SK-N-SH (cell line): ENCODE measurements around the gene ZNF750. TPM values are rescaled to one million over a fixed set of nuclear protein-coding genes. Genes with fewer than 3 reads are reported as not detected.

ENCODE experiments used
- CTCF ChIA-PET: fragments of 300-600, 350-600 bp; formaldehyde crosslinking; extraction: SDS; loops from one replicate; lab custom pipeline; 2021; lab: Yijun Ruan, JAX
- POLR2A ChIA-PET: fragments of 350-600 bp; sonication (Branson Sonifier 250); formaldehyde crosslinking; extraction: SDS; loops from one replicate; lab custom pipeline; 2020; ENCODE audit warnings: antibody characterized with exemption, inconsistent platforms; lab: Yijun Ruan, JAX
- DNase-seq: peaks from one replicate; pipeline ENCODE4 v3.0.0; 2012
- H2AFZ ChIP-seq: fragments of 200-600 bp; sonication (generic); 2 replicates; pipeline ENCODE4 v1.8.1; 2016; ENCODE audit warnings: antibody characterized with exemption, mild to moderate bottlenecking, low read depth
- H3F3A ChIP-seq: fragments of 200-600 bp; sonication (generic); replicated peaks from 2 replicates; pipeline ENCODE3; 2016; ENCODE audit warnings: antibody characterized with exemption, mild to moderate bottlenecking; ENCODE audit not compliant: insufficient read depth
- H3K27ac ChIP-seq, 2 experiments: fragments of 200-500 bp in 1 of 2; fragments of 200-600 bp in 1 of 2; sonication (Bioruptor generic) in 1 of 2; sonication (generic), shearing (Covaris generic) in 1 of 2; 2 replicates each; pipeline versions ENCODE4 v1.5.1 to v1.6.1; 2014 to 2016; ENCODE audit warnings: low read depth in 2 of 2, inconsistent platforms in 1 of 2, low read length in 1 of 2, mild to moderate bottlenecking in 1 of 2, mixed read lengths in 1 of 2
- H3K27me3 ChIP-seq: fragments of 200-600 bp; sonication (generic), shearing (Covaris generic); 2 replicates; pipeline ENCODE4 v1.6.1; 2016; ENCODE audit warnings: mixed run types; ENCODE audit not compliant: insufficient read depth
- H3K36me3 ChIP-seq, 2 experiments: fragments of 200-500 bp in 1 of 2; fragments of 200-600 bp in 1 of 2; sonication (Bioruptor generic) in 1 of 2; sonication (generic) in 1 of 2; replicated peaks in 1 of 2; 2 replicates each; pipeline versions ENCODE3 to v1.5.1; 2014 to 2016; ENCODE audit warnings: low read length in 1 of 2, mild to moderate bottlenecking in 1 of 2; ENCODE audit not compliant: insufficient read depth in 2 of 2, control insufficient read depth in 1 of 2
- H3K4me1 ChIP-seq, 2 experiments: fragments of 200-500 bp in 1 of 2; fragments of 200-600 bp in 1 of 2; sonication (Bioruptor generic) in 1 of 2; sonication (generic), shearing (Covaris generic) in 1 of 2; 2 replicates each; pipeline versions ENCODE4 v1.5.1 to v1.6.1; 2014 to 2016; ENCODE audit warnings: low read depth in 1 of 2, low read length in 1 of 2, mixed run types in 1 of 2; ENCODE audit not compliant: insufficient read depth in 2 of 2, control insufficient read depth in 1 of 2
- H3K4me2 ChIP-seq: fragments of 200-600 bp; sonication (generic), shearing (Covaris generic); 2 replicates; pipeline ENCODE4 v1.6.1; 2017; ENCODE audit warnings: mixed run types
- H3K4me3 ChIP-seq, 2 experiments: fragments of 200-500 bp in 1 of 2; fragments of 200-600 bp in 1 of 2; sonication (Bioruptor generic) in 1 of 2; sonication (generic), shearing (Covaris generic) in 1 of 2; 2 replicates each; pipeline versions ENCODE4 v1.5.1 to v1.8.1; 2014 to 2016; ENCODE audit warnings: low read depth in 2 of 2, inconsistent platforms in 1 of 2, low read length in 1 of 2, mild to moderate bottlenecking in 1 of 2, mixed read lengths in 1 of 2, moderate library complexity in 1 of 2
- H3K79me2 ChIP-seq: fragments of 200-600 bp; sonication (generic); 2 replicates; pipeline ENCODE4 v1.8.1; 2017; ENCODE audit warnings: mild to moderate bottlenecking; ENCODE audit not compliant: insufficient read depth
- H3K9ac ChIP-seq: fragments of 200-600 bp; sonication (generic); 2 replicates; pipeline ENCODE4 v1.6.1; 2017; ENCODE audit warnings: mixed run types
- H3K9me2 ChIP-seq: fragments of 200-600 bp; sonication (generic); 2 replicates; pipeline ENCODE4 v1.6.1; 2017; ENCODE audit warnings: mixed run types
- H3K9me3 ChIP-seq: fragments of 200-600 bp; sonication (generic); 2 replicates; pipeline ENCODE4 v1.6.1; 2017; ENCODE audit warnings: mixed run types, mild to moderate bottlenecking, moderate library complexity
- H4K20me1 ChIP-seq: fragments of 200-600 bp; sonication (generic); 2 replicates; pipeline ENCODE4 v1.6.1; 2017; ENCODE audit warnings: mild to moderate bottlenecking, mixed run types; ENCODE audit not compliant: insufficient read depth
- FOSL2 ChIP-seq: IDR thresholded peaks from 2 replicates; pipeline ENCODE4 v1.4.0; 2012; ENCODE audit warnings: low read depth, mild to moderate bottlenecking, moderate library complexity, borderline replicate concordance
- GABPA ChIP-seq: IDR thresholded peaks from 2 replicates; pipeline ENCODE4 v1.4.0; 2012; ENCODE audit warnings: low read depth, mild to moderate bottlenecking
- GATA2 ChIP-seq: sonication (generic); formaldehyde crosslinking; IDR thresholded peaks from 2 replicates; pipeline ENCODE4 v1.5.0; 2020; ENCODE audit warnings: mild to moderate bottlenecking, missing genetic modification reagents
- RAD21 ChIP-seq: IDR thresholded peaks from 2 replicates; pipeline ENCODE4 v1.6.1; 2012; ENCODE audit warnings: mild to moderate bottlenecking, low read length
- SMC3 ChIP-seq: IDR thresholded peaks from 2 replicates; pipeline ENCODE4 v1.6.1; 2012; ENCODE audit warnings: low read depth, low read length, improper control_type of control experiment
- TAF1 ChIP-seq: IDR thresholded peaks from 2 replicates; pipeline ENCODE4 v1.6.1; 2012; ENCODE audit warnings: low read depth, mild to moderate bottlenecking, low read length, moderate library complexity, borderline replicate concordance
- YY1 ChIP-seq: IDR thresholded peaks from 2 replicates; pipeline ENCODE4 v1.4.0; 2012; ENCODE audit warnings: low read depth, mild to moderate bottlenecking
- WGBS: methylation state at CpG from one replicate; pipeline ENCODE4 v1.1.6; 2017; ENCODE audit warnings: low lambda C conversion rate; 5-methylcytosine and 5-hydroxymethylcytosine counted together
- polyA plus RNA-seq, 3 experiments: library from polyadenylated mRNA; depleted of rRNA; stranded (reverse); fragments of >200 nt; gene quantifications; 2 replicates each; pipeline ENCODE4 v1.2.3, GENCODE V29; 2012
- TF ChIP-seq, protein P1 (sequence below): IDR thresholded peaks from 2 replicates; pipeline ENCODE4 v1.6.1; 2012; ENCODE audit warnings: mild to moderate bottlenecking, low read depth, low read length, moderate library complexity
- TF ChIP-seq, protein P2 (sequence below): IDR thresholded peaks from 2 replicates; pipeline ENCODE4 v1.4.0; 2012; ENCODE audit warnings: low read depth
- TF ChIP-seq, protein P3 (sequence below): fragments of 200-600 bp; sonication (generic); IDR thresholded peaks from 2 replicates; pipeline ENCODE4 v1.6.1; 2017; ENCODE audit warnings: antibody characterized with exemption, mild to moderate bottlenecking, moderate library complexity
- TF ChIP-seq, protein P4 (sequence below): IDR thresholded peaks from 2 replicates; pipeline ENCODE4 v1.4.0; 2012; ENCODE audit warnings: low read depth, borderline replicate concordance
- TF ChIP-seq, protein P5 (sequence below): IDR thresholded peaks from 2 replicates; pipeline ENCODE4; 2012
- TF ChIP-seq, protein P6 (sequence below): IDR thresholded peaks from 2 replicates; pipeline ENCODE4 v1.4.0; 2012; ENCODE audit warnings: low read depth, borderline replicate concordance
- TF ChIP-seq, protein P7 (sequence below): fragments of 150-350 bp; IDR thresholded peaks from 2 replicates; pipeline ENCODE4 v1.6.1; 2017; ENCODE audit warnings: antibody characterized with exemption, low read length, low read depth, borderline replicate concordance

Gene ZNF750
- polyA plus RNA-seq, 1 of the 3 experiments (the other 2 are of a cell fraction), result not detected

DNA sequence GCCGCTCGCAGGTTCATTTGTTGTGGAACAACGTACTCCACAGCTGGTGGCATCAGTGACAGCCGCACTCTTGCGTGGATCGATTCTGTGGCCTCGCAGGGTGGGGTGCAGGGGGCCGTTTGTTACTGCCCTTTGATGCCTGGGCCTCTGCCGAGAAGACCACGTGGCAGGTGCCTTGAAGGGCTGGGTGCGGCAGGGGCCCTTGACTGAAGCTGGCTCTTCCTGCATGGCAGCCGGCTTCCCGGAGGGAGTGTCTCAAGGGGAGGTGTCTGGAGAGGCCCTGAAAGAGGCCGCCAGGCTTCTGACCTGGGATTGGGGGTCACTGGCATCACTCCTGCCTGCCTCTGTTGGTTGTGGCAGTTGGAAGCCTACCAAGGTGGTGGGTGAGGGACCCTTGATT lies 44.2 kb downstream of the ZNF750 start:
- 92% methylated on average over 11 of the region's 14 CpGs for WGBS
- CTCF ChIA-PET, result interaction anchor here (1.2 to 7.1 kb wide), 4 partner anchors 9 to 116 kb away, joined by 3 to 49 read pairs (median 4); no protein-coding TSS in a partner anchor

More for the DNA sequence above, 44.2 kb downstream of the ZNF750 start:
- POLR2A ChIA-PET, result no interaction called here
- no peak overlapping the region for H3K4me3 ChIP-seq
- no peak overlapping the region for H3K27ac ChIP-seq
- no peak for TF ChIP-seq GATA2
- TF ChIP-seq, protein P1, sequence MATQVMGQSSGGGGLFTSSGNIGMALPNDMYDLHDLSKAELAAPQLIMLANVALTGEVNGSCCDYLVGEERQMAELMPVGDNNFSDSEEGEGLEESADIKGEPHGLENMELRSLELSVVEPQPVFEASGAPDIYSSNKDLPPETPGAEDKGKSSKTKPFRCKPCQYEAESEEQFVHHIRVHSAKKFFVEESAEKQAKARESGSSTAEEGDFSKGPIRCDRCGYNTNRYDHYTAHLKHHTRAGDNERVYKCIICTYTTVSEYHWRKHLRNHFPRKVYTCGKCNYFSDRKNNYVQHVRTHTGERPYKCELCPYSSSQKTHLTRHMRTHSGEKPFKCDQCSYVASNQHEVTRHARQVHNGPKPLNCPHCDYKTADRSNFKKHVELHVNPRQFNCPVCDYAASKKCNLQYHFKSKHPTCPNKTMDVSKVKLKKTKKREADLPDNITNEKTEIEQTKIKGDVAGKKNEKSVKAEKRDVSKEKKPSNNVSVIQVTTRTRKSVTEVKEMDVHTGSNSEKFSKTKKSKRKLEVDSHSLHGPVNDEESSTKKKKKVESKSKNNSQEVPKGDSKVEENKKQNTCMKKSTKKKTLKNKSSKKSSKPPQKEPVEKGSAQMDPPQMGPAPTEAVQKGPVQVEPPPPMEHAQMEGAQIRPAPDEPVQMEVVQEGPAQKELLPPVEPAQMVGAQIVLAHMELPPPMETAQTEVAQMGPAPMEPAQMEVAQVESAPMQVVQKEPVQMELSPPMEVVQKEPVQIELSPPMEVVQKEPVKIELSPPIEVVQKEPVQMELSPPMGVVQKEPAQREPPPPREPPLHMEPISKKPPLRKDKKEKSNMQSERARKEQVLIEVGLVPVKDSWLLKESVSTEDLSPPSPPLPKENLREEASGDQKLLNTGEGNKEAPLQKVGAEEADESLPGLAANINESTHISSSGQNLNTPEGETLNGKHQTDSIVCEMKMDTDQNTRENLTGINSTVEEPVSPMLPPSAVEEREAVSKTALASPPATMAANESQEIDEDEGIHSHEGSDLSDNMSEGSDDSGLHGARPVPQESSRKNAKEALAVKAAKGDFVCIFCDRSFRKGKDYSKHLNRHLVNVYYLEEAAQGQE, result no peak
- TF ChIP-seq, protein P2, sequence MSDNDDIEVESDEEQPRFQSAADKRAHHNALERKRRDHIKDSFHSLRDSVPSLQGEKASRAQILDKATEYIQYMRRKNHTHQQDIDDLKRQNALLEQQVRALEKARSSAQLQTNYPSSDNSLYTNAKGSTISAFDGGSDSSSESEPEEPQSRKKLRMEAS, result no peak
- TF ChIP-seq FOSL2, result no peak
- TF ChIP-seq GABPA, result no peak
- TF ChIP-seq, protein P3, sequence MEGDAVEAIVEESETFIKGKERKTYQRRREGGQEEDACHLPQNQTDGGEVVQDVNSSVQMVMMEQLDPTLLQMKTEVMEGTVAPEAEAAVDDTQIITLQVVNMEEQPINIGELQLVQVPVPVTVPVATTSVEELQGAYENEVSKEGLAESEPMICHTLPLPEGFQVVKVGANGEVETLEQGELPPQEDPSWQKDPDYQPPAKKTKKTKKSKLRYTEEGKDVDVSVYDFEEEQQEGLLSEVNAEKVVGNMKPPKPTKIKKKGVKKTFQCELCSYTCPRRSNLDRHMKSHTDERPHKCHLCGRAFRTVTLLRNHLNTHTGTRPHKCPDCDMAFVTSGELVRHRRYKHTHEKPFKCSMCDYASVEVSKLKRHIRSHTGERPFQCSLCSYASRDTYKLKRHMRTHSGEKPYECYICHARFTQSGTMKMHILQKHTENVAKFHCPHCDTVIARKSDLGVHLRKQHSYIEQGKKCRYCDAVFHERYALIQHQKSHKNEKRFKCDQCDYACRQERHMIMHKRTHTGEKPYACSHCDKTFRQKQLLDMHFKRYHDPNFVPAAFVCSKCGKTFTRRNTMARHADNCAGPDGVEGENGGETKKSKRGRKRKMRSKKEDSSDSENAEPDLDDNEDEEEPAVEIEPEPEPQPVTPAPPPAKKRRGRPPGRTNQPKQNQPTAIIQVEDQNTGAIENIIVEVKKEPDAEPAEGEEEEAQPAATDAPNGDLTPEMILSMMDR, result no peak
- no peak for TF ChIP-seq SMC3
- TF ChIP-seq, protein P4, sequence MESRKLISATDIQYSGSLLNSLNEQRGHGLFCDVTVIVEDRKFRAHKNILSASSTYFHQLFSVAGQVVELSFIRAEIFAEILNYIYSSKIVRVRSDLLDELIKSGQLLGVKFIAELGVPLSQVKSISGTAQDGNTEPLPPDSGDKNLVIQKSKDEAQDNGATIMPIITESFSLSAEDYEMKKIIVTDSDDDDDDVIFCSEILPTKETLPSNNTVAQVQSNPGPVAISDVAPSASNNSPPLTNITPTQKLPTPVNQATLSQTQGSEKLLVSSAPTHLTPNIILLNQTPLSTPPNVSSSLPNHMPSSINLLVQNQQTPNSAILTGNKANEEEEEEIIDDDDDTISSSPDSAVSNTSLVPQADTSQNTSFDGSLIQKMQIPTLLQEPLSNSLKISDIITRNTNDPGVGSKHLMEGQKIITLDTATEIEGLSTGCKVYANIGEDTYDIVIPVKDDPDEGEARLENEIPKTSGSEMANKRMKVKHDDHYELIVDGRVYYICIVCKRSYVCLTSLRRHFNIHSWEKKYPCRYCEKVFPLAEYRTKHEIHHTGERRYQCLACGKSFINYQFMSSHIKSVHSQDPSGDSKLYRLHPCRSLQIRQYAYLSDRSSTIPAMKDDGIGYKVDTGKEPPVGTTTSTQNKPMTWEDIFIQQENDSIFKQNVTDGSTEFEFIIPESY, result no peak
- TF ChIP-seq, protein P5, sequence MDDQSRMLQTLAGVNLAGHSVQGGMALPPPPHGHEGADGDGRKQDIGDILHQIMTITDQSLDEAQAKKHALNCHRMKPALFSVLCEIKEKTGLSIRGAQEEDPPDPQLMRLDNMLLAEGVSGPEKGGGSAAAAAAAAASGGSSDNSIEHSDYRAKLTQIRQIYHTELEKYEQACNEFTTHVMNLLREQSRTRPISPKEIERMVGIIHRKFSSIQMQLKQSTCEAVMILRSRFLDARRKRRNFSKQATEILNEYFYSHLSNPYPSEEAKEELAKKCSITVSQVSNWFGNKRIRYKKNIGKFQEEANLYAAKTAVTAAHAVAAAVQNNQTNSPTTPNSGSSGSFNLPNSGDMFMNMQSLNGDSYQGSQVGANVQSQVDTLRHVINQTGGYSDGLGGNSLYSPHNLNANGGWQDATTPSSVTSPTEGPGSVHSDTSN, result no peak
- TF ChIP-seq TAF1, result no peak
- TF ChIP-seq RAD21, result no peak
- TF ChIP-seq, protein P6, sequence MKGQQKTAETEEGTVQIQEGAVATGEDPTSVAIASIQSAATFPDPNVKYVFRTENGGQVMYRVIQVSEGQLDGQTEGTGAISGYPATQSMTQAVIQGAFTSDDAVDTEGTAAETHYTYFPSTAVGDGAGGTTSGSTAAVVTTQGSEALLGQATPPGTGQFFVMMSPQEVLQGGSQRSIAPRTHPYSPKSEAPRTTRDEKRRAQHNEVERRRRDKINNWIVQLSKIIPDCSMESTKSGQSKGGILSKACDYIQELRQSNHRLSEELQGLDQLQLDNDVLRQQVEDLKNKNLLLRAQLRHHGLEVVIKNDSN, result no peak
- TF ChIP-seq, protein P7, sequence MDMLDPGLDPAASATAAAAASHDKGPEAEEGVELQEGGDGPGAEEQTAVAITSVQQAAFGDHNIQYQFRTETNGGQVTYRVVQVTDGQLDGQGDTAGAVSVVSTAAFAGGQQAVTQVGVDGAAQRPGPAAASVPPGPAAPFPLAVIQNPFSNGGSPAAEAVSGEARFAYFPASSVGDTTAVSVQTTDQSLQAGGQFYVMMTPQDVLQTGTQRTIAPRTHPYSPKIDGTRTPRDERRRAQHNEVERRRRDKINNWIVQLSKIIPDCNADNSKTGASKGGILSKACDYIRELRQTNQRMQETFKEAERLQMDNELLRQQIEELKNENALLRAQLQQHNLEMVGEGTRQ, result no peak
- no peak for TF ChIP-seq YY1
- H3K9ac ChIP-seq, result no peak overlapping the region
- H3K36me3 ChIP-seq, result peaks cover 10 to 22% of the 10 kb centered on the region in 2 experiments
- no peak overlapping the region for H2AFZ ChIP-seq
- H3K9me3 ChIP-seq, result no peaks in the 10 kb centered on the region
- H4K20me1 ChIP-seq, result 0 out of 2 replicates have a peak, but pooled peaks cover 4% of the 10 kb centered on the region
- H3K9me2 ChIP-seq, result no peaks in the 10 kb centered on the region
- DNase-seq, result no peak
- no peaks in the 10 kb centered on the region for H3F3A ChIP-seq
- no peak overlapping the region for H3K4me2 ChIP-seq
- H3K27me3 ChIP-seq, result no peaks in the 10 kb centered on the region
- peaks cover 3 to 23% of the 10 kb centered on the region in 2 experiments; a peak in 1 of 4 replicates for H3K4me1 ChIP-seq
- H3K79me2 ChIP-seq, result peaks cover 31% of the 10 kb centered on the region; the same call in 1 of the 2 replicates
